Coronary artery (tissue), 2 donors: ENCODE results near the gene ARMCX1.
A peak's percentile ranks its signal among the peaks of the same experiment; 100 is the strongest.
"Not testable (repeated sequence)": the region's sequence is repeated elsewhere in the genome, so short reads cannot be mapped to it uniquely, and the experiment has no call there.

ENCODE experiments used
- DNase-seq: peaks from one replicate; pipeline ENCODE4 v3.0.0-alpha.2; 2017; ENCODE audit warnings: low spot score
- H3K27ac ChIP-seq, 2 donors: fragments of 200-600 bp; sonication (generic); one replicate each; pipeline ENCODE4 v1.5.1; 2016 to 2019
- H3K4me3 ChIP-seq: fragments of 200-600 bp; sonication (generic); 2 replicates; pipeline ENCODE4 v1.5.1; 2016; ENCODE audit warnings: mild to moderate bottlenecking, moderate library complexity
- TF ChIP-seq, protein P1 (sequence below): fragments of 200-600 bp; sonication (generic); IDR thresholded peaks from one replicate; pipeline ENCODE4 v1.5.1; 2019; ENCODE audit warnings: antibody characterized with exemption

The ARMCX1 gene

DNA sequence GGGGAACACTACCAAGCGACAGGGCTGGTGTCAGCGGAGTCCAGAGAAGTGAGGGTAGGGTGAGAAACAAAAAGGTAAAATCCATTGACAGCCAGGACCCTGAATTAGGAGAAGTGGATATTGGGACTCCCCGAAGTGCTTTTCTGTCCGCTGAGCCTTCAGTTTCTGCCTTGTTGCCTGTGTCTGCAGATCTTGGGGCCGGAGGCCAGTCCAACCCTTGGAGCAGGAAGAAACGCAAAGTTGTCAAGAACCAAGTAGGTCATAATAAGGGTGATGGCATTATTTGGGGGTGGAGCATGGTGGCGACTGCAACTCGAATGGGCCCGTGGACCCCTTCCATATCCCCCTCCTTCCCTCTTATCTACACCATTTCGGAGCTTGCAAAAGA is 1.0 kb downstream of the ARMCX1 start:
- TF ChIP-seq, protein P1, sequence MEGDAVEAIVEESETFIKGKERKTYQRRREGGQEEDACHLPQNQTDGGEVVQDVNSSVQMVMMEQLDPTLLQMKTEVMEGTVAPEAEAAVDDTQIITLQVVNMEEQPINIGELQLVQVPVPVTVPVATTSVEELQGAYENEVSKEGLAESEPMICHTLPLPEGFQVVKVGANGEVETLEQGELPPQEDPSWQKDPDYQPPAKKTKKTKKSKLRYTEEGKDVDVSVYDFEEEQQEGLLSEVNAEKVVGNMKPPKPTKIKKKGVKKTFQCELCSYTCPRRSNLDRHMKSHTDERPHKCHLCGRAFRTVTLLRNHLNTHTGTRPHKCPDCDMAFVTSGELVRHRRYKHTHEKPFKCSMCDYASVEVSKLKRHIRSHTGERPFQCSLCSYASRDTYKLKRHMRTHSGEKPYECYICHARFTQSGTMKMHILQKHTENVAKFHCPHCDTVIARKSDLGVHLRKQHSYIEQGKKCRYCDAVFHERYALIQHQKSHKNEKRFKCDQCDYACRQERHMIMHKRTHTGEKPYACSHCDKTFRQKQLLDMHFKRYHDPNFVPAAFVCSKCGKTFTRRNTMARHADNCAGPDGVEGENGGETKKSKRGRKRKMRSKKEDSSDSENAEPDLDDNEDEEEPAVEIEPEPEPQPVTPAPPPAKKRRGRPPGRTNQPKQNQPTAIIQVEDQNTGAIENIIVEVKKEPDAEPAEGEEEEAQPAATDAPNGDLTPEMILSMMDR, result no peak
- H3K4me3 ChIP-seq, result peak overlapping the region; percentile 80
- DNase-seq, result no peak

DNA sequence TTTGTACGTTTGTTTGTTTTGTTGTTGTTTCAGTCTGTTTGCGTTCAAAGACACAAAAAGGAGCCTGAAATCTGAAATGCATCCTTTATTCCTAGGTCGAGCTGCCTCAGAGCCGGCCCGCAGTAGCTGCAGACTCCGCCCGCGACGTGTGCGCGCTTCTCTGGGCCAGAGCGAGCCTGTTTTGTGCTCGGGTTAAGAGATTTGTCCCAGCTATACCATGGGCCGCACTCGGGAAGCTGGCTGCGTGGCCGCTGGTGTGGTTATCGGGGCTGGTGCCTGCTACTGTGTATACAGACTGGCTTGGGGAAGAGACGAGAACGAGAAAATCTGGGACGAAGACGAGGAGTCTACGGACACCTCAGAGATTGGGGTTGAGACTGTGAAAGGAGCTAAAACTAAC is 2.4 kb downstream of the ARMCX1 start:
- TF ChIP-seq, protein P1, result no peak
- Histone ChIP-seq H3K27ac (no peak overlapping the region), H3K4me3 (no peak overlapping the region)
- DNase-seq, result no peak

More for the DNA sequence above, 1.0 kb downstream of the ARMCX1 start:
- peak overlapping the region; percentile 80 to 95 for H3K27ac ChIP-seq

DNA sequence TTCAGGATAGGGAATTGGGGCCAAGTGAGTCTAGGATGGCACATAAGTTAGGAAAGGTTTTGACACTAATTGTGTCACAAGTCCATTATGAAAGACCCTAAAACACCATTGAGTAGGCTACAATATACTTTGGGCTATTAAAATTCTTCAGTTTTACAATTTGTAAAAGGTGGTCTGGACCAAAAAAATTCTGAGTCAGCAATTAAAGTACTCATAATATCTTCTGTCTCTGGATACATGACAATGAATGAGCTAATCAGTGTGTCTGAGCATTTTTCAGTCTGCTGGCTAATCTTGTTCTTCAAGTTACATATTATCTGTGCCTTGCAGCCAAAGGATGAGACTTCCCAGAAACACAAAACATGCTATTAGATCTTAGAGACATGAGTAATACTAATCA is 14.3 kb downstream of the ARMCX1 start:
- no peak for DNase-seq
- H3K4me3 ChIP-seq, result no peak overlapping the region
- TF ChIP-seq, protein P1, result no peak
- H3K27ac ChIP-seq, result no peak overlapping the region

DNA sequence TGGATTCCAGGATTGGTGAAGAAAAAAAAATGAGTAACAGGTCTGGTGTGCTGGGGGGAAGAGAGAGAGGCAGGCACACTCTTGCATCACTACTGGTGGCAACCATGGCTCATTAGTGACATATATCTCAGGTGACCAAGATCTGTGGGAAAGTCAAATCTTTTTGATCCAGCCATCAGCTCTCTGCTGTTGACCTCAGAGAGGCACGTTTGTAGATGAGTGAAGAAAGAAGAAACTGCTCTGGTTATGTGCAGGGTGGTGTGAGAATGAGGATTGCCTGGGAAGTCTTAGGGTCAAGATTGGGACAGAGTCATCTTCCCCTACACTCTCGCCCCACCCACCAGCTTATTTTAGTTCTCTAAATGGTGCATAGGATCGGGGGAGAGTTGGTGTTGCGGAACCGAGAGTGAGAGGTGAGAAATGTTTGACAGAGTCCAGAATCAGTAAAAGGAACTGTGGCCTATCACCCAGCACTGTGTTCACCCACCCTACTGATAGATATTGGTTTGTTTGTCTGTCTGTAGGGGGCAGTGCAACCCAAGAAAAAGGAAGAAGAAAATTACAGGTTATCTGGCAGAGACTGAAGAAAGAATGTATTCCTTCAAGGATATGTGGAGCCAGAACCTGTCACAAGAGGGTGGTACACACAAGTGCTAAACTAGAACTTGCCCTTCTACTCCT is 45.5 kb downstream of the ARMCX1 start:
- Histone ChIP-seq H3K4me3 (no peak overlapping the region), H3K27ac (no peak overlapping the region)
- DNase-seq, result no peak
- TF ChIP-seq, protein P1, result peak; percentile 27

DNA sequence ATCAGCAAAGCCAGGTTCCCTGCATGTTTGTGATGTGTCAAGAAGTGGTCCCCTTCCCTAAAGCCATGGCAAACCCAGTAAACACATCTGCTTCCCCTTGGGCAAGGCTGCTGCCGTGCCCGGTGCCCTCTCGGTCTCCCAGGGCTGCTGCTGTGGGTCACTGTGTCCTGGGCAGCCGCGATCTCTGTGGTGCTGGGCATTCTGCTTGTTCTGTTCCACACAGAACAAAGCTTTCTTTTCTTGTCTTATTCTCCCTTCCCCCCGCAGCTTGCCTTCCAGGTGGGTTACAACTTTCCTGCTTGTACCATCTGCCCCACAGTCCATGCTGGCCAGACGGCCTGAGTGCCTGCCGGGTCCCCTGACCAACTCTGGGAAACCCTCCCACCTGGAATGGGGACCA is 49.2 kb downstream of the ARMCX1 start:
- H3K4me3 ChIP-seq, H3K27ac ChIP-seq, DNase-seq: not testable (repeated sequence)

DNA sequence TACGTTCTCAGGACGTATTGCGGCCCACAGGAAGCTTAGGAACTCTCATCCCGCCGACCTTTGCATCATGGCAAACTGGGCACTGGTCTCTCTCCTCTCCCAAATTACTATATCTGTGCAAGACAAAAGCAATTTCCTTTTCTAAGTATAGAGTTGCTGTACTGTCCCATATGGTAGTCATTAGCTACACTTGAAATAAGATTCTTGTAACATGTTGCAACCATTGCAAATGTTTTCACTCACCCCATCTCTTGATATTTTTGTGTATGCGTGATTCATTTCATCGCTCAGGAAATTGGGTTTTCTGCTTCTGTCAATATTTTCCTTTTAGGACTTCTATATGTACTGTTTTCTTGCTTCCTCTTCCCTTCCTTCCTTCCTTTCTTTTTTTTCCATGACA is 51.7 kb downstream of the ARMCX1 start:
- DNase-seq, result no peak
- TF ChIP-seq, protein P1, result no peak
- Histone ChIP-seq H3K4me3 (no peak overlapping the region), H3K27ac (no peak overlapping the region)
